ENCODE results near the gene CMTM4. TPM values are rescaled to one million over a fixed set of nuclear protein-coding genes. Genes with fewer than 3 reads are reported as not detected.
A peak's percentile ranks its signal among the peaks of the same experiment; 100 is the strongest.

Gene CMTM4
- total and polyA plus RNA-seq, 2 of the 4 experiments (the other 2 are of a cell fraction), result 9.0 to 14.5 TPM

DNA sequence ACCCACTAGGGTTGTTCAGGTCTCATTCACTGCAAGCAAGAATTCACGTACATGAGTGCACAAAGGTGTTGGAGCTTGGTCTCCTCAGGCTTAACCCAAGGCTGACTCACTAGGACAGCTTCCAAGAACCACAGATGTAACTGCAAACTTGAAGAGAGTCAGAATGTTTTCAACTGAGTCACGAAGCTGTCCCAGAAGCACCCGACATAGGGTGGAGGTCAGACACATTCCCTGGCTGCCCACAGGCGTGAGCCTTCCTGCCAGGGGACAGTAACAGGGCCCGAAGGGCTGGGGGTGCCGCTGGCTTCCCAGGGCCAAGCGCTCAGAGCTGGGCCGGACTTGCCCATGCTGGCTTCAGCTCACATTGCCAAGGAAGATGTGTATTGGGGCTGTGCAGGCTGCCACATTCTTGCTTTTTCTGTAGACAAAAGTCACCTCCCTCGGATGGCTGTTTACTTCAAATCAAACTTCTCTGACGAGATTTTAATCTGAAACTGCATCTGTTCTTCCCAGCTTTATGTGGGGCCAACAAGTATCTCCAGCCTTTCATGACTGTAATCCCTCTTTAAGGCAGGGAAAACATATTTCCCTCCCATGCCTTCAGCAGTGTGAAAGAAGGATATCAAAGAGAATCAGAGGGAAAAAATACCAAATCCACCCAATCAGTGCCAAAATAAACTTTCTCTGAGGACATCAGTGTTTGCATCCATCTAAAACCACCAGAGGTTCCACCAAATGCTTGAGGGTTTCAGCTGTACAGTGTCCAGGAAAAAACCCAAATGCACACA lies 77.8 kb downstream of the CMTM4 start:
- H3K56ac ChIP-seq (ENCODE audit: extremely low read depth, insufficient read depth, low read length), result peak overlapping the region; percentile 49; the same call in 1 of the 2 replicates
- ChIA-PET CTCF (interaction anchor here (1.1 to 2.3 kb wide), 3 partner anchors 10 to 42 kb away, joined by 3 to 8 read pairs (median 5); no protein-coding TSS in a partner anchor), POLR2A (ENCODE audit: unreplicated experiment) (interaction anchor here (0.6 kb wide), 1 partner anchor 123 kb away, joined by 11 read pairs; no protein-coding TSS in a partner anchor)
- H4K5ac ChIP-seq (ENCODE audit: low read depth, low read length), result peak overlapping the region; percentile 72; the same call in 1 of the 2 replicates
- H2BK20ac ChIP-seq (ENCODE audit: low read depth, low read length), result peak overlapping the region; percentile 86
- BruUV-seq (replicated peaks), result TSS peak; percentile 9
- no peak for TF ChIP-seq POLR2A (IDR thresholded peaks at IDR 0.05; ENCODE audit: low read depth, low read length)
- no peak for TF ChIP-seq MAFK (IDR thresholded peaks at IDR 0.05; ENCODE audit: low read depth, low read length)
- TF ChIP-seq MAZ (IDR thresholded peaks at IDR 0.05; ENCODE audit: borderline replicate concordance, low read depth, low read length), result peak; percentile 38; the same call in 1 of the 2 replicates
- peak; percentile 95 for TF ChIP-seq BHLHE40 (IDR thresholded peaks at IDR 0.05; ENCODE audit: low read depth, low read length)
- no peak for TF ChIP-seq RFX5 (IDR thresholded peaks at IDR 0.05; ENCODE audit: low read depth, low read length)
- peak; percentile 93 for TF ChIP-seq FOS (IDR thresholded peaks at IDR 0.05; ENCODE audit: low read depth, low read length)
- peak; percentile 29; the same call in 1 of the 2 replicates for TF ChIP-seq NFE2L2 (IDR thresholded peaks at IDR 0.05; ENCODE audit: low read depth, low read length)
- TF ChIP-seq RCOR1 (IDR thresholded peaks at IDR 0.05; ENCODE audit: insufficient replicate concordance, low read length), result peak; percentile 89
- TF ChIP-seq RAD21 (IDR thresholded peaks at IDR 0.05; ENCODE audit: low read length), result peak; percentile 4; the same call in 1 of the 2 replicates
- no peaks in the 10 kb centered on the region for H3K27me3 ChIP-seq (ENCODE audit: control insufficient read depth, insufficient read depth, low read length)
- peak overlapping the region; percentile 35 for H3K14ac ChIP-seq (replicated peaks; ENCODE audit: low read depth, low read length)
- H3K9me3 ChIP-seq (ENCODE audit: control insufficient read depth, insufficient read depth, low read length), result no peaks in the 10 kb centered on the region
- H4K91ac ChIP-seq (ENCODE audit: insufficient read depth, low read depth, low read length), result peak overlapping the region; percentile 89
- DNase-seq, result peak; percentile 98
- peak overlapping the region; percentile 8; the same call in 1 of the 2 replicates for H3K9ac ChIP-seq (ENCODE audit: low read depth, low read length)
- peaks cover 7% of the 10 kb centered on the region for H3K36me3 ChIP-seq (ENCODE audit: control insufficient read depth, insufficient read depth, low read length)
- peak overlapping the region; percentile 66 for H3K4ac ChIP-seq (ENCODE audit: low read depth, low read length)
- dilution Hi-C loops (cut with HindIII; ENCODE audit: low sequenced_read_pairs, unreplicated experiment) (no loop called here), in situ Hi-C loops (cut with MboI; ENCODE audit: low sequenced_read_pairs) (no loop called here), intact Hi-C loops (cut with micrococcal nuclease) (no loop called here)
- peak; percentile 90 for ATAC-seq (ENCODE audit: low read depth)
- peaks cover 37% of the 10 kb centered on the region for H3K4me1 ChIP-seq (ENCODE audit: control insufficient read depth, insufficient read depth, low read length)
- 0 out of 4 replicates have a peak, but pooled peaks cover 0 to 6% of the 10 kb centered on the region in 2 experiments for H3K79me1 ChIP-seq (ENCODE audit: low read depth in 1 of 2, low read length in 2 of 2)
- H2BK15ac ChIP-seq (ENCODE audit: low read depth, low read length), result peak overlapping the region; percentile 75
- peak overlapping the region; percentile 81 for H2BK120ac ChIP-seq (ENCODE audit: low read depth, low read length)
- H3K18ac ChIP-seq (ENCODE audit: low read depth, low read length), result peak overlapping the region; percentile 43; the same call in 1 of the 2 replicates
- peak overlapping the region; percentile 12 for H2AFZ ChIP-seq (replicated peaks; ENCODE audit: low read length, poor library complexity)
- H4K20me1 ChIP-seq (ENCODE audit: insufficient read depth, low read length), result peaks cover 9% of the 10 kb centered on the region; the same call in 1 of the 2 replicates
- WGBS, 2 experiments (ENCODE audit: extremely low coverage in 2 of 2, insufficient read length in 1 of 2), result 9% methylated on average over 6 of the region's 10 CpGs; no CpG with 5 or more reads in 1 of the 2 experiments
- H2AK5ac ChIP-seq (ENCODE audit: low read depth, low read length), result peak overlapping the region; percentile 64; the same call in 1 of the 2 replicates
- no peak overlapping the region for H3K4me3 ChIP-seq (ENCODE audit: insufficient read depth, low read depth, low read length)
- H4K8ac ChIP-seq (ENCODE audit: low read depth in 2 of 2, low read length in 2 of 2), result peak overlapping the region; percentile 16 to 78; a peak in 3 of 4 replicates
- peak overlapping the region; percentile 62 for H3K27ac ChIP-seq (ENCODE audit: insufficient read depth, low read length)
- H3K23ac ChIP-seq (ENCODE audit: low read depth, low read length), result peak overlapping the region; percentile 54
- H3K9me1 ChIP-seq (ENCODE audit: insufficient read depth, low read length), result peaks cover 27% of the 10 kb centered on the region
- peak overlapping the region; percentile 18 for H2AK9ac ChIP-seq (replicated peaks; ENCODE audit: low read depth, low read length, poor library complexity)
- peak overlapping the region; percentile 21 for H3K4me2 ChIP-seq (ENCODE audit: low read depth, low read length)
- H2BK5ac ChIP-seq (ENCODE audit: low read depth, low read length, poor library complexity, severe bottlenecking), result peak overlapping the region; percentile 73

All from IMR-90 (cell line).